HG02588 (cell line): ENCODE measurements around the gene TMEM141.
"Not testable (repeated sequence)": the region's sequence is repeated elsewhere in the genome, so short reads cannot be mapped to it uniquely, and the experiment has no call there.

ENCODE experiments used
- ATAC-seq: cut with Tn5 transposase; IDR thresholded peaks from one replicate; pipeline ENCODE4 v1.9.1; 2021; ENCODE audit warnings: mild to moderate bottlenecking, moderate library complexity; ENCODE audit not compliant: unreplicated experiment

Gene TMEM141

DNA sequence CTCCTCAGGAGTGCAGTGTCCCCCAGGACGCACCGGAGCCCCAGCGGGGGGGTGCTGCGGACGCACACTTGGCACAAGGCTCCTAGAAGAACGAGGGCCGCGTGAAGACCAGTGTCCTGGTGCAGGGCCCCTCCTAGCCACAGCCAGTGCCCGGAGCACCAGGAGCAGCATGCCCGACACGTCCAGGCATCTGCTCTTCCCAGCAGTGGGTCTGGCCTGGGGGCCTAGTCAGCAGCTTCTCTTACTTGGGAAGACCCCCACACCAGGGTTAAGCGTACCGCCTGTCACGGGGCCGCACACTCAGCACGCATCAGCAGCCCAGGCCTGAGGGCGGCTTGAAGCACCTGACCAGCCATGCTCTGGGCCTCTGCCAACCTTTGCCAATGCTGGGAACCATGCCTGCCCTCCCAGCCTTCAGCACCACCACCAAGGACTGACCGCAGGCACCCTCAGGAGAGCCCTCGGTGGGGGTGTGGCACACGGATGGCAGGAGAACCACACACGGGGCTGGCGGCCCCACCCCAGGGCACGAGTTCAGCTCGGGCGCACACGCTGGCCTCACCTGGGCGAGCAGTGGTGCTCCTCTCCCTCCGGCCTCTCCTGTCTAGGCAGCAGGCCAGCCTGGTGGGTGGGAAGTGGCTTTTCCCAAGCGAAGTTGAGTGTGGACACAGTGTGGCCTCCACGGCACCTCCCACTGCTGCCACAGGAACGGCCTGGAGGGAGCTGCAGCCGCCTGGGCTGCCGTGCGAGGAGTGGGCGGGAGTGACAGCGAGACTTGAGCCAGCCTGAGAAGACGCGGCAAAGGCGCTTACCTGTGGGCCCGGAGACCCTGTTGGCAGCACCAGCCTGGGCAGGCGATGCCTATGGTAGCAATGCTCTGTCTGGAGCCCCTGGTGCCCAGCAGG, 39.1 kb downstream of the TMEM141 start:
- no peak for ATAC-seq

DNA sequence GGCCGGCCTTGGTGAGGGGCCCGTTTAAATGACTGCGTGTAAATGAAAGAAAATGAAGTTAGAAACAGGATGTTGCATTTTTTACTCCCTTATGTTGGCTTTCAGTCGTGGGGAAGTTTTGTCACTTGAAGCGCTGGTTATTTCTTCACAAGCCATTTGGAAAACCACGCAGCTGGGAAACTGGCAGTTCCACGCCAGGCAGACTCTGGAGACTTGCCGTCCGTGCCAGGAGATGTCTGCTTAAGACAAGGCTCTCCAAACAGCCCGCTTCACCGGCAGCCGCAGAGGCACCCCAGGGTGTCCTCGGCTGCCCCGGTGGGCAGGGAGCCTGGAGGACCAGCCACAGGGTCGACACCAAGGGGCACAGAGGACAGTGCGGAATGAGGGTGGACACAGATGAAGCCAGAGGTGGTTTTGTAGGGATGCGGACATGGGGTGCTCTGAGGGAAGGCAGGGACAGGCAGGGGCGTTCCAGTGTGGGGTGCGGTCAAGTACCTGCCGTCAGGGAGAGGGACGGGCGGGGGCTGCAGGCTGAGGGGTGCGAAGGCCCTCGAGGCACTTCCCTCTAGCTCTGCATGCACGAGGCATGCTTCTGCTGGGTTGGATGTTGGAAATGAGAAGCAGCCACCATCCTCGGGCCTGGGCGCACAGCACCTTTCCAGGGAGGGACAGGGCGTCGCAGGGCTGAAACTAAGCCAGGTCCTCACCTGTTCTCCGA, 40.0 kb downstream of the TMEM141 start:
- no peak for ATAC-seq

DNA sequence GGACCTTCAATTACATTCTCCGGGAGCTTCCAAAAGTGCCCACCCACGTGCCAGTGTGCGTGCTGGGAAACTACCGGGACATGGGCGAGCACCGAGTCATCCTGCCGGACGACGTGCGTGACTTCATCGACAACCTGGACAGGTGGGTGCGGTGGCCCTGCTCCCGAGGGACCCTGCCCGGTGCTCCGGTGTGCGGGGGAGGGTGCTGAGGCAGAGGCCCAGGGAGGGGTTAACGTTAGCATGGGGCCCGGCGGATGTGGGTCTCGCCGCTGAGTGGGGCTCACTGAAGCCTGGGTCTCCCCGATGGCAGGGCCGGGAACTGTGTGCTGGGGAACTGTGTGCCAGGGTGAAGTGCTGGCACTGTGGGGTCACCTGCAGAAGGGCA, 40.6 kb downstream of the TMEM141 start:
- ATAC-seq = no peak

DNA sequence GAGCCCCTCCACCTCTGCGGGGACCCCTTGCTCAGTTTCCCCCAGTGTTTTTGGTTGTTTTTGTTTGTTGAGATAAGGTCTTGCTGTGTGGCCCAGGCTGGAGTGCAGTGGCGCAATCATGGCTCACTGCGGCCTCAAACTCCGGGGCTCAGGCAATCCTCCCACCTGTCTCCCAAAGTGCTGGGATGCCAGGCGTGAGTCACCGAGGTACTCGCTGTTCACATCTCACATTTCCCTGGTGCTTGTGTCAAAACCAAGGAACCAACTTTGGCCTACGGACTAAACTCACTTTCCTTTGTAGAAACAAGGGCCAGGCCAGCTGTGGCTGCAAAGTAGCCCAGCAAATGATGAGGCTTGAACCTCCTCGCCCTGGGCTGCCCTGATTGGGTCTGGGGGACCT, 41.4 kb downstream of the TMEM141 start:
- ATAC-seq = no peak

DNA sequence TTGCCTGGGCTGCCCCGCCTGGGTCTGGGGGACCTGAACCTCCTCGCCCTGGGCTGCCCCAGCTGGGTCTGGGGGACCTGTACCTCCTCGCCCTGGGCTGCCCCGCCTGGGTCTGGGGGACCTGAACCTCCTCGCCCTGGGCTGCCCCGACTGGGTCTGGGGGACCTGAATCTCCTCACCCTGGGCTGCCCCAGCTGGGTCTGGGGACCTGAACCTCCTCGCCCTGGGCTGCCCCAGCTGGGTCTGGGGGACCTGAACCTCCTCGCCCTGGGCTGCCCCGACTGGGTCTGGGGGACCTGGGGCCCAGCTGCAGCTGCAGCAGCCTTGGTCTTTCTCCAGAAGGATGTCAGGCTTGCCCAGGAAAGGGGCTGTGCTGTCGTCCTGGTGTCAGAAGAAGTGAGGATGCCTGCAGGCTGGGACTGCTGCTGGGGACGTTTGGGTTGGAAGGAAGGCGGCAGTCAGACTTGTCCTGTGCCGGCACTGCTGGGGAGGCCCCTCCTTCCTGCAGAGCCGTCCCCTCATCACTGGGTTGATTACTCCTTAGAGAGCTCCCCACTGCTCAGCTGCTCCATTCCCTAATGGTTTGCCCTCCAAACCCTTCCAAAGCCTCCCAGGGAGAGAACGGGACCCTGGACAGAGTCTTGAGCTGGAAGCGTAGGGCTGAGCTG, 42.4 kb downstream of the TMEM141 start:
- not testable (repeated sequence) for ATAC-seq

DNA sequence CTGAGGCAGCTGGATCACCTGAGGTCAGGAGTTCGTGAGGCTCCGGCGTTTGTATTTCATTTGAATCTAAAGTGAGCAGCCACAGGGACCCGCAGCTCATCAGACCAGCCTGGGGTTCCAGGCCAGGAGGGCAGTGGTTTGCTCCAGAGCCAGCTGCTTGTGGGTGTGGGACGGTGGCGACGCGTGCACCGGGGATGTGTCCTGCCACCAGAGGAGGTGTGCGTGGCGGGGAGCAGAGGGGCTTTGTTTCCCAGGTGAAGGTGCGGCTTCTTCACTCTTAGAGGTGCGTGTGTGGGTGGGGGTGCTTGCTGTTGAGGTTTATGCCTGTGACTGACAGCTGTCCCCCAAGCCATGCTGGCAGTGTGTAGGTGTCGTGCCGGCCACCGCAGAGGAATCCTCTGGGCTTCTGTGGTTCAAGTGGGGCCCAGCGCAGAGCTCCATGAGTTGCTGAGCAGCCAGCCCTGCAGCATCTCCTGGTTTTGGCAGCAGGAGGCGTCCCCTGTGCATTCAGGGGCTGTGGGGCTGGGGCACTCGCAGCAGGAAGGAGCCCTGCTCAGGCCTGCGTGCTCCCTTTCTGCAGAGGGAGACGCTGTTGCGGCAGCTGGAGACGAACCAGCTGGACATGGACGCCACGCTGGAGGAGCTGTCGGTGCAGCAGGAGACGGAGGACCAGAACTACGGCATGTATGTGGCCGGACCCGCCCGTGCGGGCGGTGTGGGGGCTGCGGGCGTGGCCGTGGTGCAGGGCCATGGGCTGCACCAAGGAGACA, 44.2 kb downstream of the TMEM141 start:
- ATAC-seq = no peak

DNA sequence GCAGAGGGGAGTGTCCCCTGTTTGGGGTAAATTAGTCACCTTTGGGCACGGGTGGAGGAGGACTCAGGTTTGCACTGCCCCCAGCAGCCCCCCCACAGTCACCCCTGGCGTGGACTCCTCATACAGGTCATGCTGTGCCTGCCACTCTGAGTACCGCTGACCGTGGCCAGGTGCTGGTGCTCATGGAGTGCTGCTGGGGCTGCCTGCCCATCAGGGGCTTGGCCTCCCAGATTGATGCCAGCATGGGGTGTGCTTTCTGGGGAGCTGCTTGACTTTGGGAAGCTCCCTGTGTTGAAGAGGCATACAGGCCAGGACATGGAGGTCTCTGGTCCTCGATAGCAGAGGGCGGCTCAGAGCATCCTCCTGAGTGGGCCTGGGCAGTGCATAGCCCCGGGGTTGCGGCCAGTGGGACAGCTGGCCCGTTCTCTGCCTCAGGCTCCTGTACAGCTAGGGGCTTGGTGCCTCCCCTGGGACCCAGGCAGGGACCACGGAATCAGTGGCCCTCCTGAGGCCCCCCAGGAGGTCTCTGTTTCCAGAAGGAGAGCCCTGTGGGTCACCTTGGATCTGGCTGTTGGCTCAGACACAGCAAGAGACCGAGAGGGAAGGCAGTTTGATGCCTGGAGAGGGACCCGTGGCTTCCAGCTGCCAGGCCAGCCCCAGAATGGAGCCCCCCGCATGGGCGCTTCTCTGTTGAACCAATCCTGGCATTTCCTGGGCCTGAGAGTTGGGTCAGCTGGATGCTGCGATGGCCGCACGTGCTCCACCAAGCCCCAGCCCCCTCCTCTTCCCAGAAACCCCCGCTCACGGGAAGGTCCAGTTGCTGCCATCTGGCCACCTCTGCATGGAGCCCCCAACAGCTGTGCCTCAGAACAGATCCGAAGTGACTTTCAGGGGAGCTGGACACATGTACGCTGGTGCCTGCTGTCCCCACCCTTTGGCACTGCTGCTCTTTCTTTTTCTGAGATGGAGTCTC, 45.1 kb downstream of the TMEM141 start:
- ATAC-seq = no peak

DNA sequence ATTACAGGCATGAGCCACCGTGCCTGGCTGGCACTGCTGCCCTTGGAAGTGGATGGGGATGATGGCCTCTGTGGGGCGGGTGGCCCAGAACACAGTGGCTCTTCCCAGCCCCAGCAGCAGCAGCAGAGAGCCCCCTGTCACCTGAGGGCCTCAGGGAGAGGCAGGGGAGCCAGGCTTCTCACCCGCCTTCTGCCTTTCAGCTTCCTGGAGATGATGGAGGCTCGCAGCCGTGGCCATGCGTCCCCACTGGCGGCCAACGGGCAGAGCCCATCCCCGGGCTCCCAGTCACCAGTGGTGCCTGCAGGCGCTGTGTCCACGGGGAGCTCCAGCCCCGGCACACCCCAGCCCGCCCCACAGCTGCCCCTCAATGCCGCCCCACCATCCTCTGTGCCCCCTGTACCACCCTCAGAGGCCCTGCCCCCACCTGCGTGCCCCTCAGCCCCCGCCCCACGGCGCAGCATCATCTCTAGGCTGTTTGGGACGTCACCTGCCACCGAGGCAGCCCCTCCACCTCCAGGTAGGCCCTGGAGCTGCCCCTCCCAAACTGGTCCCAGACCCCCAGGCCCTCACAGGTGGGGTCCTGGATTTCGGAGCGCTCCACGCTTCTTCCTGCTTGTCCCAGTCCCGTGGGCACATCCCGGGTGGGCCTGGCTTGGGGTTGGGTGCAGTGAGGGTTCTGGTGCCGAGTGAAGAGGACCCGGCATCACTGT, 46.2 kb downstream of the TMEM141 start:
- ATAC-seq = no peak

DNA sequence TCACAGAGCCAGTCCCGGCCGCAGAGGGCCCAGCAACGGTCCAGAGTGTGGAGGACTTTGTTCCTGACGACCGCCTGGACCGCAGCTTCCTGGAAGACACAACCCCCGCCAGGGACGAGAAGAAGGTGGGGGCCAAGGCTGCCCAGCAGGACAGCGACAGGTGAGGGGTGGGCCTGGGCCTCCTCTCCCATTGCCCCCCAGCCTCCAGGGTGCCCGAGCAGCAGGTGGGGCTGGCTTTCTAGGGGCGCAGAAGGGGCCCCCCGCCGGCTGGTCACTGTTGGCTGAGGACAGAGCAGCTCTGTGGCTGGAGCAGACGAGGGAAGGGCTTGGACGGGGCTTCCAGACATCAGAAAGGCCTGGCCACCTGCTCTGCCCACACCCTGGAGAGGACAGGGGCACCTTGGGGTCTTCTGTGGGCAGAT, 46.7 kb downstream of the TMEM141 start:
- ATAC-seq = not testable (repeated sequence)

DNA sequence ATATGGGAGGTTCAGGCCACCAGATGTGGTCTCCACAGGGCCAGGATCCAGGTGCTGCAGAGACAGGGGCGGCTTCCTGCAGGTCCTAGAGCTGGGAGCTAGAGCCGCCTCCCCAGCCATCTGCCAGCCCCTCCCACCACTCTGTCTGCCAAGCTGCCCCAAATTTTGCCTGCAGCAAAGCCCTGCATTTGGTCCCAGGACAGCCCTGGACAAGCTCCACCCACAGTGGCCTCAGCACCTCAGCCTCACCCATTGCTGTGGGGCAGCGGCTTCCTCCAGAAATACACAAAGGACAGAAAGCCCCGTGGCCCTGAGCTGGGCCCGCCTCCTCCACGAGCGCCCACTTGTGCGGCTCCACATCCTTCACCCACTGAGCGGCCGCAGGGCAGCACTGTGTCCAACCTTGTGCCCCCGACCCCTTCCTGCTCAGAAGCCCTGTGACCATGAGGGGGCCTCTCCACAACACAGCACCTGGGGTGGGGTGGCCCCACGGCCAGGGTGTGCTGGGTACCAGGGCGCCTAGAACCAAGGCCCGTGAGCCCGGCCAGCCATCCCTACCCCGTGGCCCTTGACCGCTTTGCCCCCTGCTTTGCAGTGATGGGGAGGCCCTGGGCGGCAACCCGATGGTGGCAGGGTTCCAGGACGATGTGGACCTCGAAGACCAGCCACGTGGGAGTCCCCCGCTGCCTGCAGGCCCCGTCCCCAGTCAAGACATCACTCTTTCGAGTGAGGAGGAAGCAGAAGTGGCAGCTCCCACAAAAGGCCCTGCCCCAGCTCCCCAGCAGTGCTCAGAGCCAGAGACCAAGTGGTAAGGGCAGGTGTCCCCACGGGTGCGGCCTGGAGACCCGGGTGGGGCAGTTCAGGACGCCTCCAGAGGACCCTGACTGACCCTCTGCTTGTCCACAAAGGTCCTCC, 47.4 kb downstream of the TMEM141 start:
- ATAC-seq = no peak

DNA sequence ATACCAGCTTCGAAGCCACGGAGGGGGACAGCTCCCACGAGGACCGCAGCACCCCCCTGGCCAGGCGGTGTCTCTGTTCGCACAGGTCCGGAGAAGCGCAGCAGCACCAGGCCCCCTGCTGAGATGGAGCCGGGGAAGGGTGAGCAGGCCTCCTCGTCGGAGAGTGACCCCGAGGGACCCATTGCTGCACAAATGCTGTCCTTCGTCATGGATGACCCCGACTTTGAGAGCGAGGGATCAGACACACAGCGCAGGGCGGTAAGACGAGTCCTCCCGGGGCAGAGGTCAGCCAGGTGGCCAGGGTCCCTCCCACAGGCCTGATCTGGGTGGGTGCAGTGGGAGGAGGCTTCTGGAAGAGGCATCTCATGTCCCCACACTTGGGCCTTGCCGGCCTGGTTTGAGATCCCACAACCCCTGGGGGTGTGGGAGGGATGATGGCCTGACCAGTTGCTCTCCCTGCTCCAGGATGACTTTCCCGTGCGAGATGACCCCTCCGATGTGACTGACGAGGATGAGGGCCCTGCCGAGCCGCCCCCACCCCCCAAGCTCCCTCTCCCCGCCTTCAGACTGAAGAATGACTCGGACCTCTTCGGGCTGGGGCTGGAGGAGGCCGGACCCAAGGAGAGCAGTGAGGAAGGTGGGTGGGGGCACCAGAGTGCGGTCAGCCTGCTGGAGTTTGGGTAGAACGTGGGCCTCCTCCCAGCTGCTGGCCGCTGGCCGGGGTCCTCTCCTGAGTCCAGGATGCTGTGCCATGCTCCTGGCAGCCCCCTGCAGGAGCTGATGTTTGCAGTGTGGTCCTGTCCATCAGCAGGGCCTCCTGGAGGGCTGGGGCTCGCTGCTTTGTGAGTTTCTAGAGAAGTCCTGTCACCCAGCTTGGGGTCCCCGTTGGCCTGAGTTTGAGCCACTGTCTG, 48.3 kb downstream of the TMEM141 start:
- no peak for ATAC-seq

DNA sequence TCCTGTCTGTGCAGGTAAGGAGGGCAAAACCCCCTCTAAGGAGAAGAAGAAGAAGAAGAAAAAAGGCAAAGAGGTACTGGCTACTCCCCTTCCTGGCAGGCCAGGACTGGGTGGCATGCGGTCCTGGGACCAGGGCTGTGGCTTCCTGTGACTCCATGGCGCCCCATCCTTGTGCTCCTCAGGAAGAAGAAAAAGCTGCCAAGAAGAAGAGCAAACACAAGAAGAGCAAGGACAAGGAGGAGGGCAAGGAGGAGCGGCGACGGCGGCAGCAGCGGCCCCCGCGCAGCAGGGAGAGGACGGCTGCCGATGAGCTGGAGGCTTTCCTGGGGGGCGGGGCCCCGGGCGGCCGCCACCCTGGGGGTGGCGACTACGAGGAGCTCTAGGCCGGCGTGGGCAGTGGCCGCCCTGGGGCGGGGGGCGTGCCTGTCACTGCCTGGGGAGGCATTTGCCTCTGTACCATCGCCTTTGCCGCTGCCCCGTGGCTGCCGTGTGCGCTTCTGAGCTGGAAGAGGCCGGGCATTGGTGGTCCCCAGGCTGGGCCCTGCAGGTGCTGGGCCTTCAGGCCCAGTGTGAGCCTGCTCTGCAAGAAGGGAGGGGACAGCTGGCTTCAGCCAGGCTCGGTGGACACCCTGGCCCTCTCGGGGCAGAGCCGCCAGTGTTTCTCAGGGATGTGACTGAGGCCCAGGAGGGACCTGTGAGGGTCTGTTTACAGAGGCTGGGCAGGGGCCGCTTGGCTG, 49.2 kb downstream of the TMEM141 start:
- ATAC-seq = no peak

DNA sequence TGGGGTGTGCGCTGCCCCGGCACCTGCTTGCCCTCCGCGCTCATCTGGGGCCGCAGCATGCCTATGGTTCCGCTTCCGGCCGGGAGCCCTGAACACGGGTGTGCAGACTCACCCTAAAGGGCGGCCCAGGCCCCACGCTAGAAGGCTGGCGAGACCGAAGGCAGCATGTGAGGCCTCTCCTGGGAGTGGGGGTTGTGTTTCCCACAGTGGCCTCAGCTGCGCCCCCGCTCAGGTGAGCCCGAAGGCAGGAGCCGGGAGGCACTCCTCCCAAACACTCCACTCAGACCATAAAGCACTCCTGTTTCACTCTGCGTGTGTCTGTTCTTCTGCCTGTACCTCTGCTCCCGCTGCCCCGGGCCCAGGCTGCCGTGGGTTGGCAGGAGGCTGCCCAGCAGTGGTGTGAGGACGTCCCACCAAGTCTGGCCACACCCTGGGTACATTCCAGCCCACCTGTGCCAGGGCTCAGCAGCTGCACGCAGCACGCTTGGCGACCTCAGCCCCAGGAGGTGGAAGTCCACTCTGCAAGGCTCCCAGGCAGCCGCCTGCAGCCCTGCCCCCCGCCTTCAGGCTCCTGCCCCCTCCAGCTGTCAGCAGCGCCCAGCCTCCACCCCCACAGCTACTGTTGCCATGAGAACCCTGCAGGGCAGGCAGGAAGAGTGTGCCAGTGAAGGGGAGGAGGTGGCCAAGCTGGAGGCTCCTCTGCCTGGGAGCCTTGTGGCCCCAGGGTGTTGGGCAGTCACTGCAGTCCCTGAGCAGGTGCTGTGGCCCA, 49.9 kb downstream of the TMEM141 start:
- no peak for ATAC-seq

DNA sequence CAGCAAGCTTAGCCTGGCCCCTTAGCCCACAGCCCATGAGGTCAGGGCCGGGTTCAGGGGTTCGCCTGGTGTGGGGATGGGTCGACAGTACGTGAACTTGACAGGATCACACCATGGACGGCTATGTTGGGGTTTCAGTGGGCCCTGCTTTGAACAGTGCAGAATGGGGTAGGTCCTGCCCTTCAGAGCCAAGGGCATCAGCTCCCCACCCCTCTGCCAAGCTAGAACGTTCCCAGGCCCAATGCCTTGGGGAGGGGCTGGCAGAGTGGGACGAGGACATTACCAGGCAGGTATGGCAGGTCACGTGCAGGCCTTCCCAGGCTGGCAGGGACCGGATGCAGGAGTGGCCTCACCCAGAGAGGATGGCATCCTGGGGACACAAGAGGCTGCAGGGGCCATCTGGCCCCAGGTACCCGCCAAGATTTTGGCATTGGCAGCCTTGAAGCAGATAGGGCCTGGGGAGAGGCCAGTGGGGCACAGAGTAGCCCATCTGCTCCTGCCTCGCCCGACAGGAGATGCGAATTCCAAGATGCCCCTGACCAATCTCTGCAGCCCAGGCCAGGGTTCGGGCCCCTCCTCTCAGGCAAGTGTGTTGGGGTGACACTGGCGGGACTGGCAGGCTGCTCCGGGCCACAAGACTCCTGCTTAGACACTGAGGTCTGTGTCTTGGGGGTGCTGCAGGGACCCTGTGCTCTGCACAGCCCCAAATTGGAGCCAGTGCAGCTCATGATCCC, 50.7 kb downstream of the TMEM141 start:
- not testable (repeated sequence) for ATAC-seq

DNA sequence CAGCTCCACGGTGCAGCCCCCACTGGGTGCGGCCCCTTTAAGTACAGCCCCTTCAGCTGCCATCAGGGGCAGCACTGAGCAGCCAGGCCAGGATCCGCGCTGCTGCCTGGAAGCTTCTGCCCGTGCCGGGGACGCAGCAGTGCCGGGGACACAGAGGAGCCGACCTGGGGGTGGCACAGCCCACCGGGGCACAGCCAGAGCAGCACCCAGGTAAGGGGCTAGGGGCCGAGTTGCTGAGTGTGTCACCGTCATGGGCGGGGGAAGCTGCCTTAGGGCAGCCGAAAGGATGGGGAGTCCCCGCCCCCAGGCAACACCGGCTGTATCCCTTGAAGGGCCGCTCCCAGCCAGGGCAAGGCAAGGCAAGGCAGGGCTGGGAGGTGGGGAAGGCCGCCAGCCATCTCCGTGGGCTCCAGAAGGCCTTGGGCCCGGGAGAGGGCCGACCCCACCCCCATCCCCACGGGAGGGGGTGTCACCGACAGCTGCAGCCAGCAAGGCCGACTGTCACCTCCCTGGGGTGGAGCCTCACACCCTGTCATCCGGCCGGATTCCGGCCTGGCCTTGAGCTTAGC, 51.3 kb downstream of the TMEM141 start, which contains the start of gene AJM1:
TSS of gene AJM1 (plus strand) at position 99 of the 569 bp plus-strand sequence. CDS start 1,937 bp downstream, outside the sequence.
- peak; percentile 42 for ATAC-seq
